MM.1S (cell line): Measurements from ENCODE around the gene PPM1B.

ENCODE experiments used
- DNase-seq: peaks from one replicate; pipeline ENCODE4 v3.0.0-alpha.2; 2015
- H2AFZ ChIP-seq: fragments of 300-600 bp; sonication (generic); 2 replicates; pipeline ENCODE4 v1.6.0; 2016; ENCODE audit warnings: antibody characterized with exemption, low read length
- H3F3A ChIP-seq: fragments of 300-600 bp; sonication (generic); 2 replicates; pipeline ENCODE4 v1.6.1; 2016; ENCODE audit warnings: mild to moderate bottlenecking, antibody characterized with exemption, low read length, moderate library complexity, mixed read lengths; ENCODE audit not compliant: insufficient read depth
- H3K27ac ChIP-seq: fragments of 300-600 bp; sonication (generic); 2 replicates; pipeline ENCODE4 v1.5.1; 2016; ENCODE audit warnings: mild to moderate bottlenecking, low read length
- H3K27me3 ChIP-seq: fragments of 300-600 bp; sonication (generic); replicated peaks from 2 replicates; pipeline ENCODE4 v1.6.0; 2016; ENCODE audit warnings: low read length; ENCODE audit not compliant: insufficient read depth
- H3K36me3 ChIP-seq: fragments of 300-600 bp; sonication (generic); replicated peaks from 2 replicates; pipeline ENCODE4 v1.6.1; 2016; ENCODE audit warnings: mild to moderate bottlenecking, low read length, mixed read lengths; ENCODE audit not compliant: insufficient read depth
- H3K4me1 ChIP-seq: fragments of 300-600 bp; sonication (generic); 2 replicates; pipeline ENCODE4 v1.6.1; 2016; ENCODE audit warnings: low read length, mixed read lengths
- H3K4me2 ChIP-seq: fragments of 300-600 bp; sonication (generic); 2 replicates; pipeline ENCODE4 v1.6.0; 2016; ENCODE audit warnings: low read depth, low read length
- H3K4me3 ChIP-seq: fragments of 300-600 bp; sonication (generic); 2 replicates; pipeline ENCODE4 v1.5.1; 2016; ENCODE audit warnings: low read length, mixed read lengths
- H3K79me2 ChIP-seq: fragments of 300-600 bp; sonication (generic); 2 replicates; pipeline ENCODE4 v1.6.1; 2016; ENCODE audit warnings: mixed run types, low read length, mixed read lengths
- H3K9ac ChIP-seq: fragments of 300-600 bp; sonication (generic); 2 replicates; pipeline ENCODE4 v1.6.1; 2016; ENCODE audit warnings: low read length, mixed read lengths
- H3K9me2 ChIP-seq: fragments of 300-600 bp; sonication (generic); replicated peaks from 2 replicates; pipeline ENCODE4 v1.6.1; 2016; ENCODE audit warnings: mild to moderate bottlenecking, low read length, mixed read lengths; ENCODE audit not compliant: insufficient read depth
- H3K9me3 ChIP-seq: fragments of 300-600 bp; sonication (generic); replicated peaks from 2 replicates; pipeline ENCODE4 v1.6.1; 2016; ENCODE audit warnings: mild to moderate bottlenecking, low read length, mixed read lengths; ENCODE audit not compliant: insufficient read depth
- H4K20me1 ChIP-seq: fragments of 300-600 bp; sonication (generic); 2 replicates; pipeline ENCODE4 v1.6.1; 2016; ENCODE audit warnings: mild to moderate bottlenecking, low read length, moderate library complexity, mixed read lengths; ENCODE audit not compliant: insufficient read depth
- CTCF ChIP-seq: fragments of 300-600 bp; sonication (generic); IDR thresholded peaks from 2 replicates; pipeline ENCODE4 v1.5.1; 2016; ENCODE audit warnings: antibody characterized with exemption, low read length, mixed read lengths
- EZH2 ChIP-seq: fragments of 300-600 bp; sonication (generic); optimal IDR thresholded peaks from 2 replicates; pipeline ENCODE3; 2017; ENCODE audit warnings: low read depth, mild to moderate bottlenecking, antibody characterized with exemption, low read length, mixed read lengths
- EZH2phosphoT487 ChIP-seq: fragments of 300-600 bp; sonication (generic); IDR thresholded peaks from 2 replicates; pipeline ENCODE4 v1.6.1; 2018; ENCODE audit warnings: antibody characterized with exemption, low read length

PPM1B gene

GRCh38 chr2:44184106-44184505 lies 15.4 kb downstream of the PPM1B start:
- TF ChIP-seq EZH2 (no peak), EZH2phosphoT487 (no peak), CTCF (no peak)
- no peak for DNase-seq
- H2AFZ ChIP-seq = no peak overlapping the region
- H3K4me3 ChIP-seq = no peak overlapping the region
- H3K4me2 ChIP-seq = no peak overlapping the region
- no peak overlapping the region for H3K27ac ChIP-seq
- no peaks in the 10 kb centered on the region for H3F3A ChIP-seq
- no peaks in the 10 kb centered on the region for H3K36me3 ChIP-seq
- H4K20me1 ChIP-seq = peaks cover 5% of the 10 kb centered on the region; the same call in 1 of the 2 replicates
- H3K27me3 ChIP-seq = no peaks in the 10 kb centered on the region
- H3K9ac ChIP-seq = no peak overlapping the region
- peaks cover 97% of the 10 kb centered on the region for H3K79me2 ChIP-seq
- H3K4me1 ChIP-seq = 0 out of 2 replicates have a peak, but pooled peaks cover 5% of the 10 kb centered on the region
- H3K9me3 ChIP-seq = no peaks in the 10 kb centered on the region
- no peaks in the 10 kb centered on the region for H3K9me2 ChIP-seq

GRCh38 chr2:44186810-44187209 lies 18.1 kb downstream of the PPM1B start:
- Histone ChIP-seq H2AFZ (no peak overlapping the region), H3F3A (peaks cover 15% of the 10 kb centered on the region), H3K9me2 (no peaks in the 10 kb centered on the region), H3K9ac (no peak overlapping the region), H3K36me3 (no peaks in the 10 kb centered on the region), H3K4me1 (peaks cover 16% of the 10 kb centered on the region; the same call in 1 of the 2 replicates), H3K79me2 (peaks cover 91% of the 10 kb centered on the region), H3K4me3 (no peak overlapping the region), H3K27ac (no peak overlapping the region), H3K27me3 (no peaks in the 10 kb centered on the region), H4K20me1 (peaks cover 5% of the 10 kb centered on the region; the same call in 1 of the 2 replicates), H3K4me2 (no peak overlapping the region), H3K9me3 (no peaks in the 10 kb centered on the region)
- no peak for DNase-seq
- TF ChIP-seq CTCF (no peak), EZH2 (no peak), EZH2phosphoT487 (no peak)

DNA sequence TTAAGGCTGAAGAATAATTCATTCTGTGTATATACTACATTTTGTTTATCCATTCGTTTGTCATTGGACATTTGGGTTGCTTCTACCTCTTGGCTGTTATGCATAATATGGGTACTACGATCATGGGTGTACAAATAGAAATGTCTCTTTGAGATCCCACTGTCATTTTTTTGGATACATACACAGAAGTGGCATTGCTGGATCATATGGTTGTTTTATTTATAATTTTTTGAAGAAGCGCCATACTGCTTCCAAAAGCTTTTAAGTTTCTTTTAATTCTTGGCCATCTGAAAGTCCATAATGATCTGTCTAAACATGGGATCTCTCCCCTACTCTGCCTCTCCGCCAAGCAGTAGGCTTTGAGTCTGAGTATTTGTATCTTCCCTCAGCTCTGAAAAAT lies 18.6 kb downstream of the PPM1B start:
- no peak for TF ChIP-seq EZH2
- no peak for TF ChIP-seq CTCF
- TF ChIP-seq EZH2phosphoT487 = no peak
- Histone ChIP-seq H3K79me2 (peaks cover 91% of the 10 kb centered on the region), H3K4me3 (no peak overlapping the region), H3K4me1 (peaks cover 16% of the 10 kb centered on the region), H3K9ac (no peak overlapping the region), H3K27ac (no peak overlapping the region), H4K20me1 (peaks cover 5% of the 10 kb centered on the region; the same call in 1 of the 2 replicates), H2AFZ (no peak overlapping the region), H3K4me2 (no peak overlapping the region), H3K27me3 (no peaks in the 10 kb centered on the region), H3K9me2 (no peaks in the 10 kb centered on the region), H3K36me3 (no peaks in the 10 kb centered on the region), H3K9me3 (no peaks in the 10 kb centered on the region), H3F3A (peaks cover 20% of the 10 kb centered on the region)
- DNase-seq = no peak
